HCT116 (cell line): ENCODE results near the gene NFIA. TPM values are rescaled to one million over a fixed set of nuclear protein-coding genes. Genes with fewer than 3 reads are reported as not detected.

Source experiments
- ATAC-seq: fragments of 200-7000 bp; cut with Tn5 transposase; 2 replicates; pipeline ENCODE4 v1.9.1; 2020; ENCODE audit warnings: mild to moderate bottlenecking, moderate library complexity
- BruUV-seq: library from RNA; stranded (reverse); fragments of 400-500 nt; replicated peaks from 2 replicates; lab custom pipeline; 2021; lab: Mats Ljungman, UMichigan
- CTCF ChIA-PET: fragments of 300-600 bp; sonication (Branson Sonifier 250); formaldehyde crosslinking; loops from one replicate; lab custom pipeline; 2021; ENCODE audit warnings: antibody characterized with exemption; lab: Charles Lee
- POLR2A ChIA-PET: fragments of 300-600, 350-600 bp; sonication (Branson Sonifier 250); formaldehyde crosslinking; loops from one replicate; lab custom pipeline; 2021; ENCODE audit warnings: antibody characterized with exemption; lab: Charles Lee
- RAD21 ChIA-PET, 2 experiments: fragments of 300-600 bp; sonication (Branson Sonifier 250); formaldehyde crosslinking; loops; one replicate each; lab custom pipeline; 2023; ENCODE audit warnings: low total read pairs in 2 of 2; ENCODE audit not compliant: uncharacterized antibody in 2 of 2, unreplicated experiment in 2 of 2, low non-redundant PET in 1 of 2; lab: Charles Lee
- DNase-seq: peaks from one replicate; pipeline ENCODE4 v3.0.0-alpha.2; 2010; ENCODE audit warnings: low read depth, low spot score
- H2AFZ ChIP-seq: fragments of 200-600 bp; shearing (Covaris generic), sonication (generic); 2 replicates; pipeline ENCODE4 v1.6.1; 2017; ENCODE audit warnings: low read depth, mixed run types, mixed read lengths, antibody characterized with exemption, low read length; ENCODE audit not compliant: poor library complexity, severe bottlenecking
- H3K27ac ChIP-seq: 2 replicates; pipeline ENCODE4 v1.5.1; 2012; ENCODE audit warnings: low read depth, low read length
- H3K27me3 ChIP-seq: fragments of 200-600 bp; sonication (generic); 2 replicates; pipeline ENCODE4 v1.6.1; 2016; ENCODE audit warnings: mixed run types, low read length, mixed read lengths; ENCODE audit not compliant: insufficient read depth
- H3K36me3 ChIP-seq, 2 experiments: fragments of 200-500 bp in 1 of 2; fragments of 200-600 bp in 1 of 2; sonication (Bioruptor generic) in 1 of 2; sonication (generic) in 1 of 2; 2 replicates each; pipeline versions ENCODE4 v1.5.1 to v1.6.1; 2014 to 2016; ENCODE audit warnings: low read length in 2 of 2, inconsistent platforms in 1 of 2, mixed read lengths in 1 of 2, mixed run types in 1 of 2; ENCODE audit not compliant: insufficient read depth in 2 of 2, control insufficient read depth in 1 of 2
- H3K4me1 ChIP-seq, 2 experiments: fragments of 200-600 bp in 1 of 2; sonication (generic) in 1 of 2; 2 replicates each; pipeline versions ENCODE4 v1.5.1 to v1.6.1; 2012 to 2017; ENCODE audit warnings: low read length in 2 of 2, inconsistent platforms in 1 of 2, mild to moderate bottlenecking in 1 of 2, mixed read lengths in 1 of 2, mixed run types in 1 of 2, moderate library complexity in 1 of 2; ENCODE audit not compliant: insufficient read depth in 2 of 2, control insufficient read depth in 1 of 2
- H3K4me2 ChIP-seq: fragments of 200-600 bp; sonication (generic); 2 replicates; pipeline ENCODE4 v1.6.1; 2017; ENCODE audit warnings: mixed run types, low read length, mixed read lengths
- H3K4me3 ChIP-seq, 2 experiments: fragments of 200-600 bp in 1 of 2; sonication (generic) in 1 of 2; replicated peaks in 1 of 2; 2 replicates each; pipeline ENCODE4 v1.5.1; 2011 to 2016; ENCODE audit warnings: low read length in 2 of 2, control low read depth in 1 of 2, low read depth in 1 of 2, mild to moderate bottlenecking in 1 of 2, mixed read lengths in 1 of 2, mixed run types in 1 of 2
- H3K79me2 ChIP-seq: fragments of 200-600 bp; sonication (generic); 2 replicates; pipeline ENCODE4 v1.6.1; 2017; ENCODE audit warnings: mild to moderate bottlenecking, mixed run types, low read length, moderate library complexity, mixed read lengths; ENCODE audit not compliant: insufficient read depth
- H3K9ac ChIP-seq: fragments of 200-600 bp; sonication (generic); 2 replicates; pipeline ENCODE4 v1.6.1; 2016; ENCODE audit warnings: low read length, mixed read lengths
- H3K9me2 ChIP-seq: fragments of 200-600 bp; sonication (generic), shearing (Covaris generic); 2 replicates; pipeline ENCODE4 v1.6.1; 2017; ENCODE audit warnings: mixed run types, mild to moderate bottlenecking, moderate library complexity; ENCODE audit not compliant: insufficient read depth
- H3K9me3 ChIP-seq, 2 experiments: fragments of 200-500 bp in 1 of 2; fragments of 200-600 bp in 1 of 2; sonication (Bioruptor generic) in 1 of 2; sonication (generic) in 1 of 2; 2 replicates each; pipeline ENCODE4 v1.6.1; 2014 to 2017; ENCODE audit warnings: low read length in 2 of 2, mixed read lengths in 2 of 2, inconsistent platforms in 1 of 2, low read depth in 1 of 2, mild to moderate bottlenecking in 1 of 2, mixed run types in 1 of 2, moderate library complexity in 1 of 2; ENCODE audit not compliant: control insufficient read depth in 1 of 2, insufficient read depth in 1 of 2
- H4K20me1 ChIP-seq: fragments of 200-600 bp; sonication (generic), shearing (Covaris generic); 2 replicates; pipeline ENCODE4 v1.6.1; 2017; ENCODE audit warnings: mixed run types, mild to moderate bottlenecking, moderate library complexity; ENCODE audit not compliant: insufficient read depth
- CBX3 ChIP-seq: IDR thresholded peaks from 2 replicates; pipeline ENCODE4 v1.6.1; 2012; ENCODE audit warnings: low read depth
- CEBPB ChIP-seq: IDR thresholded peaks from 2 replicates; pipeline ENCODE4 v1.6.1; 2012; ENCODE audit warnings: low read depth
- EGR1 ChIP-seq: IDR thresholded peaks from 2 replicates; pipeline ENCODE4 v1.6.1; 2012; ENCODE audit warnings: low read depth
- ELF1 ChIP-seq: IDR thresholded peaks from 2 replicates; pipeline ENCODE4 v1.6.1; 2012; ENCODE audit warnings: low read depth, borderline replicate concordance
- EZH2 ChIP-seq: fragments of 200-600 bp; sonication (generic); IDR thresholded peaks from 2 replicates; pipeline ENCODE4 v1.6.1; 2017; ENCODE audit warnings: antibody characterized with exemption, mixed run types
- EZH2phosphoT487 ChIP-seq: fragments of 200-600 bp; IDR thresholded peaks from 2 replicates; pipeline ENCODE4 v1.6.1; 2018; ENCODE audit warnings: antibody characterized with exemption, borderline replicate concordance
- FOSL1 ChIP-seq: IDR thresholded peaks from 2 replicates; pipeline ENCODE4 v1.6.1; 2012; ENCODE audit warnings: low read depth
- JUND ChIP-seq: IDR thresholded peaks from 2 replicates; pipeline ENCODE4 v1.6.1; 2012
- POLR2A ChIP-seq: IDR thresholded peaks from 2 replicates; pipeline ENCODE4 v1.7.0; 2011; ENCODE audit warnings: borderline replicate concordance; ENCODE audit not compliant: insufficient read depth, insufficient read length; ENCODE audit errors: extremely low read depth
- POLR2AphosphoS5 ChIP-seq: IDR thresholded peaks from 2 replicates; pipeline ENCODE4 v1.6.1; 2011; ENCODE audit warnings: mild to moderate bottlenecking, low read depth, low read length, moderate library complexity
- RAD21 ChIP-seq: IDR thresholded peaks from 2 replicates; pipeline ENCODE4 v1.6.1; 2012; ENCODE audit warnings: low read depth, mild to moderate bottlenecking
- SIN3A ChIP-seq: IDR thresholded peaks from 2 replicates; pipeline ENCODE4 v1.6.1; 2012; ENCODE audit warnings: low read depth
- SRF ChIP-seq: IDR thresholded peaks from 2 replicates; pipeline ENCODE4 v1.6.1; 2012; ENCODE audit warnings: low read depth
- YY1 ChIP-seq: IDR thresholded peaks from 2 replicates; pipeline ENCODE4 v1.6.1; 2011; ENCODE audit warnings: low read length, low read depth, moderate library complexity, mild to moderate bottlenecking; ENCODE audit not compliant: insufficient replicate concordance; ENCODE audit errors: extremely low read depth
- ZNF274 ChIP-seq: fragments of 200-500 bp; sonication (Bioruptor generic); IDR thresholded peaks from 2 replicates; pipeline ENCODE4 v1.6.1; 2014; ENCODE audit warnings: mild to moderate bottlenecking, low read depth, low read length, inconsistent platforms
- intact Hi-C: fragments of 100-400 bp; cut with micrococcal nuclease; formaldehyde crosslinking; loops from 2 replicates; pipeline ENCODE4 v1.10.0; 2022
- total RNA-seq: library from RNA; stranded (reverse); gene quantifications from one replicate; pipeline ENCODE4 v1.2.1, GENCODE V29; 2021; ENCODE audit not compliant: unreplicated experiment
- TF ChIP-seq, protein P1 (sequence below): IDR thresholded peaks from 2 replicates; pipeline ENCODE4 v1.6.1; 2012
- TF ChIP-seq, protein P2 (sequence below), 3 experiments: fragments of 200-600 bp in 1 of 3; sonication (generic) in 1 of 3; IDR thresholded peaks in 2 of 3; conservative IDR thresholded peaks in 1 of 3; 2 replicates each; pipeline ENCODE4 v1.5.1; 2012 to 2017; ENCODE audit warnings: low read depth in 2 of 3, low read length in 2 of 3, antibody characterized with exemption in 1 of 3, borderline replicate concordance in 1 of 3, control low read depth in 1 of 3, mild to moderate bottlenecking in 1 of 3, mixed read lengths in 1 of 3, mixed run types in 1 of 3, moderate library complexity in 1 of 3; ENCODE audit not compliant: insufficient read depth in 1 of 3
- TF ChIP-seq, protein P3 (sequence below): IDR thresholded peaks from 2 replicates; pipeline ENCODE4 v1.6.1; 2012; ENCODE audit warnings: low read depth
- TF ChIP-seq, protein P4 (sequence below): IDR thresholded peaks from 2 replicates; pipeline ENCODE4 v1.6.1; 2012

The NFIA gene
- total RNA-seq, 1 experiment from 2014 or later = 17.2 TPM

DNA sequence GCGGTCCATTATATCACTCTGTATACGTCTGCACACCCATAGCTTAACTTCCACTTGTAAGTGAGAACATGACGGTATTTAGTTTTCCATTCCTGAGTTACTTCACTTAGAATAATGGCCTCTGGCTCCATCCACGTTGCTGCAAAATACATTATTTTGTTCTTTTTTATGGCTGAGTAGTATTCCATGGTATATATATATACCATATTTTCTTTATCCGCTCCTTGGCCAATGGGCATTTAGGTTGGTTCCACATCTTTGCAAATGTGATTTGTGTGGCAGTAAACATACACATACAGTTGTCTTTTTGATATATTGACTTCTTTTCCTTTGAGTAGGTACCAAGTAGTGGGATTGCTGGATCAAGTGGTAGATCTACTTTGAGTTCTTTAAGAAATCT, 245.1 kb downstream of the NFIA start:
- ChIA-PET RAD21 (no interaction called here), CTCF (no interaction called here), POLR2A (no interaction called here)
- BruUV-seq = no TSS peak
- no peaks in the 10 kb centered on the region for H3K9me2 ChIP-seq
- no peak overlapping the region for H2AFZ ChIP-seq
- H3K36me3 ChIP-seq = no peaks in the 10 kb centered on the region
- no peaks in the 10 kb centered on the region for H3K27me3 ChIP-seq
- H4K20me1 ChIP-seq = no peaks in the 10 kb centered on the region
- no peak for DNase-seq
- no peak for ATAC-seq
- no peak overlapping the region for H3K4me2 ChIP-seq
- no peak overlapping the region for H3K9ac ChIP-seq
- H3K4me3 ChIP-seq = no peak overlapping the region
- no peaks in the 10 kb centered on the region for H3K79me2 ChIP-seq
- no peaks in the 10 kb centered on the region for H3K4me1 ChIP-seq
- TF ChIP-seq, protein P1, sequence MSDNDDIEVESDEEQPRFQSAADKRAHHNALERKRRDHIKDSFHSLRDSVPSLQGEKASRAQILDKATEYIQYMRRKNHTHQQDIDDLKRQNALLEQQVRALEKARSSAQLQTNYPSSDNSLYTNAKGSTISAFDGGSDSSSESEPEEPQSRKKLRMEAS = no peak
- TF ChIP-seq POLR2A = no peak
- TF ChIP-seq EZH2phosphoT487 = no peak
- TF ChIP-seq, protein P2, sequence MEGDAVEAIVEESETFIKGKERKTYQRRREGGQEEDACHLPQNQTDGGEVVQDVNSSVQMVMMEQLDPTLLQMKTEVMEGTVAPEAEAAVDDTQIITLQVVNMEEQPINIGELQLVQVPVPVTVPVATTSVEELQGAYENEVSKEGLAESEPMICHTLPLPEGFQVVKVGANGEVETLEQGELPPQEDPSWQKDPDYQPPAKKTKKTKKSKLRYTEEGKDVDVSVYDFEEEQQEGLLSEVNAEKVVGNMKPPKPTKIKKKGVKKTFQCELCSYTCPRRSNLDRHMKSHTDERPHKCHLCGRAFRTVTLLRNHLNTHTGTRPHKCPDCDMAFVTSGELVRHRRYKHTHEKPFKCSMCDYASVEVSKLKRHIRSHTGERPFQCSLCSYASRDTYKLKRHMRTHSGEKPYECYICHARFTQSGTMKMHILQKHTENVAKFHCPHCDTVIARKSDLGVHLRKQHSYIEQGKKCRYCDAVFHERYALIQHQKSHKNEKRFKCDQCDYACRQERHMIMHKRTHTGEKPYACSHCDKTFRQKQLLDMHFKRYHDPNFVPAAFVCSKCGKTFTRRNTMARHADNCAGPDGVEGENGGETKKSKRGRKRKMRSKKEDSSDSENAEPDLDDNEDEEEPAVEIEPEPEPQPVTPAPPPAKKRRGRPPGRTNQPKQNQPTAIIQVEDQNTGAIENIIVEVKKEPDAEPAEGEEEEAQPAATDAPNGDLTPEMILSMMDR (IDR thresholded peaks at IDR 0.05 in 2 of 3, conservative IDR thresholded peaks at IDR 0.05 in 1 of 3; ENCODE audit: borderline replicate concordance in 1 of 3, insufficient read depth in 1 of 3, low read depth in 2 of 3, low read length in 2 of 3) = no peak
- no peak for TF ChIP-seq FOSL1
- no peak for TF ChIP-seq EZH2
- TF ChIP-seq EGR1 = no peak
- TF ChIP-seq ZNF274 = no peak
- TF ChIP-seq SIN3A = no peak
- no peak for TF ChIP-seq ELF1
- TF ChIP-seq JUND = no peak
- TF ChIP-seq CBX3 = no peak
- TF ChIP-seq, protein P3, sequence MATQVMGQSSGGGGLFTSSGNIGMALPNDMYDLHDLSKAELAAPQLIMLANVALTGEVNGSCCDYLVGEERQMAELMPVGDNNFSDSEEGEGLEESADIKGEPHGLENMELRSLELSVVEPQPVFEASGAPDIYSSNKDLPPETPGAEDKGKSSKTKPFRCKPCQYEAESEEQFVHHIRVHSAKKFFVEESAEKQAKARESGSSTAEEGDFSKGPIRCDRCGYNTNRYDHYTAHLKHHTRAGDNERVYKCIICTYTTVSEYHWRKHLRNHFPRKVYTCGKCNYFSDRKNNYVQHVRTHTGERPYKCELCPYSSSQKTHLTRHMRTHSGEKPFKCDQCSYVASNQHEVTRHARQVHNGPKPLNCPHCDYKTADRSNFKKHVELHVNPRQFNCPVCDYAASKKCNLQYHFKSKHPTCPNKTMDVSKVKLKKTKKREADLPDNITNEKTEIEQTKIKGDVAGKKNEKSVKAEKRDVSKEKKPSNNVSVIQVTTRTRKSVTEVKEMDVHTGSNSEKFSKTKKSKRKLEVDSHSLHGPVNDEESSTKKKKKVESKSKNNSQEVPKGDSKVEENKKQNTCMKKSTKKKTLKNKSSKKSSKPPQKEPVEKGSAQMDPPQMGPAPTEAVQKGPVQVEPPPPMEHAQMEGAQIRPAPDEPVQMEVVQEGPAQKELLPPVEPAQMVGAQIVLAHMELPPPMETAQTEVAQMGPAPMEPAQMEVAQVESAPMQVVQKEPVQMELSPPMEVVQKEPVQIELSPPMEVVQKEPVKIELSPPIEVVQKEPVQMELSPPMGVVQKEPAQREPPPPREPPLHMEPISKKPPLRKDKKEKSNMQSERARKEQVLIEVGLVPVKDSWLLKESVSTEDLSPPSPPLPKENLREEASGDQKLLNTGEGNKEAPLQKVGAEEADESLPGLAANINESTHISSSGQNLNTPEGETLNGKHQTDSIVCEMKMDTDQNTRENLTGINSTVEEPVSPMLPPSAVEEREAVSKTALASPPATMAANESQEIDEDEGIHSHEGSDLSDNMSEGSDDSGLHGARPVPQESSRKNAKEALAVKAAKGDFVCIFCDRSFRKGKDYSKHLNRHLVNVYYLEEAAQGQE = no peak
- TF ChIP-seq SRF = no peak
- no peak for TF ChIP-seq YY1
- TF ChIP-seq, protein P4, sequence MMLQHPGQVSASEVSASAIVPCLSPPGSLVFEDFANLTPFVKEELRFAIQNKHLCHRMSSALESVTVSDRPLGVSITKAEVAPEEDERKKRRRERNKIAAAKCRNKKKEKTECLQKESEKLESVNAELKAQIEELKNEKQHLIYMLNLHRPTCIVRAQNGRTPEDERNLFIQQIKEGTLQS = no peak
- TF ChIP-seq POLR2AphosphoS5 = no peak
- TF ChIP-seq RAD21 = no peak
- no peak for TF ChIP-seq CEBPB
- TF ChIP-seq, all 23 proteins: peak for 0
- H3K9me3 ChIP-seq = no peaks in the 10 kb centered on the region
- no peak overlapping the region for H3K27ac ChIP-seq
- intact Hi-C loops = no loop called here
